CD4-positive, alpha-beta T cell treated with Interleukin-17A for 1 hour (primary cell): ENCODE data around the gene CLASP1.
A peak's percentile ranks its signal among the peaks of the same experiment; 100 is the strongest.
"Not testable (repeated sequence)": the region's sequence is repeated elsewhere in the genome, so short reads cannot be mapped to it uniquely, and the experiment has no call there.

Experiments
- DNase-seq: peaks from one replicate; pipeline ENCODE4 v3.0.0-alpha.2; 2020

CLASP1 gene

DNA sequence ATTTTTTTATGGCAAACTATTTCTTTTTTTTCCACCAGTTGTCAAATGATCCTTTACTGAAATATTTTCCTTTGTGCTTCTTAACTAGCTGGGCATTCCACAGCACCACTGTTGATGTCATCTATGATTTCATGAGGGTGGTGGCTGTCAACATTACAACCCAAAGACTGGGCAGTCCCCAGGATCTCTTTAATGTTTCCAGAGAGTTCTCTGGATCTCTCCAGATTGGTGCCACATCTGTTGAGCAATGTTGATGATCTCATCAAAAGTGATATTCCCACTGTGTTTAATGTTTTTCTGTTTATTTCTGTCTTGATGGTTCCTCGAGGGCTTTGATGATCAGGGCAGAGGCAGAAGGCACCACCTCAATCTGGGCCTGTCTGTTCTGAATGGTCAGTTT is 9.1 kb upstream of the CLASP1 start:
- not testable (repeated sequence) for DNase-seq

GRCh38 chr2:121653035-121653434 is 3.8 kb upstream of the CLASP1 start:
- no peak for DNase-seq

DNA sequence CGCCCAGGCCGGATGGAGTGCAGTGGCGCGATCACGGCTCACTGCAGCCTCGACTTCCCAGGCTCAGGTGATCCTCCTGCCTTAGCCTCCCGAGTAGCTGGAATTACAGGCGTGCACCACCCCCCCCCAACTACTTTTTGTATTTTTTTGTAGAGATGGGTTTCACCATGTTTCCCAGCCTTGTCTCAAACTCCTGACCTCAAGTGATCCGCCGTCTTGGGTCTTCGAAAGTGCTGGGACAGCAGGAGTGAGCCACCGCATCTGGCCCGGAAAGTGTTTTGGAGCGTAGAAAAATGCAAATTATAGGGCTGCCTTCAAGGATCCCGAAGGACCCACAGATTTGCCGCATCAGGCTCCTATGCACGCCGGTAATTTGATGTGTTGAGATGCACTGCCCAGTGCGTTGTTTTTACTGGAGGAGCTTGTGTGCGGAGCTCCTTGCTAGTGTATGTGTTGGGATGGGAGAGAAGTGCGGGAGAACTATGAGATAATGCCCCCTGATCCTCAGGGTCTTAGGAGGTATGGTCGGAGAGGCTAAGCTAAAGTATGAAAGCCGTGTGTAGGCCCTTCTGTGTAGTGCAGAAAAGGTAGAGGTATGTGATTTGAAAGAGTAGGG is 1.2 kb upstream of the CLASP1 start:
- DNase-seq: no peak

DNA sequence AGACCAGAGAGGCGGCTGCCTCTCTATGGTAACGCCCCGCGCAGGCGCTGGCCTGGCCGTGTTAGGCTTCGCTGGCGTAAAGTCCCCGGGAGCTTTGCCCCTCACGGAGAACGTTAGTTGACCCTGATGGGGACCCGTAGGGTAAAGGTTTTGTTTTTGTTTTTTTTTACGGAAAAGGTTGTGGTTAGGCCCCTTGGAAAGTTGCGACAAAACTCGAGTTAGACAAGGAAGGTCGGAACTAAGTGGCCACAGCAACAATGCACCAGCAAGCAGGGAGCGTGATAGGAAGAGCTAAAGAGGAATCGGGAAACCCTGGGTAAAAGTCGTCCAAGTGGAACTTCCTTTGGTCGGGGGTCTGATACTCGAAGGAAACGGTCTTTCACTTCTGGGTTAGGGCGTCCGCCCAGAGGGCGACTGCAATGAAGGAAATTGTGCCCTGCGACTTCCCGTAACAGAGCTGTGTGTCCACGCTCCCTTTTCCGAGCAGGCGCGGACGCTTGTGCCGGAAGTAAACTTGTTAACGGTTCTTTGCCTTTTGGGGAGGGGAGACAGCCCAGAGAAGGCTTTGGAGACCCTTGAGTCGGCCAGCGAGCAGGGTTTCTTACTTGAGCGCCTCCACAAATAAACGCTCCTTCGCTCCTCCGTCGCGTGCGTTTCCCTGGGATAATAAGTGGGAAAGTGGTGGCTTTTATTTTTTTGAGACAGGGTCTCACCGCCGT is 493 bp upstream of the CLASP1 start:
- peak; percentile 98 for DNase-seq

DNA sequence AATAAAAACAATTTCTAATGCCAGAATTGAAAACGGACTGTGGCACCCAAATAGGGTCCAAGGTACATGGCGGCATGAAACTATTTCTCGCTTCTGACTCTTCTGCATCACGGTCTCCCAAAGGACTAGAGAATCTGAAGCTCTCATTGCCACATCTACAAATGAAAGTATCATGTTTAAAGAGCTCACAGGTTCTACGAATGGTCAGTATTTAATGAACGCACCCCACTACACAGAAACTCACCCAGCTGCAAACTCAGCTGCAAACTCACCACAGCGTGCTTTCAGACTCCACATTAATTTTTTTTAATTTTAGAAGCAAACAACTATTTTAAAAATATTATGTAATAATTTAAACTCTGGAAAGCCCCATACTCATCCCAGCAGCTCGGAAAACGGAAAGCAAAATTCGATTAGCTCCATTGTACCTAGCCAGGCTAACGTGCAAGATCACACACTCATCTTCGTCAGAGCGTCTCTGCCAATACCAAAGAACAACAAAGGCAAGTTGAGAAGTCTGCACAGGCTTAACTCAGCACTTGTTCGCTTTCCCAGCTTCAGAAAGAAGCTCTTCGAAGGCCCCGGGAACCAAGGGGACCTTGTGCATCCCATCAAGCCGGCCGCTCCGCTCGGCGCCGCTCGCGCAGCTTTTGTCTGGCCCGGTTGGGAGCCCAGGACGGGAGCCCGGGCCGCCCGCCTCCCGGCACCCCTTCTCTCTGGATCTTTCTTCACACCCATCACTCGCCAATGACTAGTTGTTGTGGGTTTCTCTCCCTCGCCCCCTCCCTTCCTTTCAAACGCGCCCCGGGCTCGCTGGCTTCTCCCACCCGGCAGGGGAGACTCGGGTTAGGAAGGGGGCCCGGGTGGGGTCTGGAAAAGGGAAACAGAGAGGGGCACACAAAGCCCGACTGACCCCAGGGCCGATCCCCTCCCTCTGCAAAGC is 785 bp downstream of the CLASP1 start:
- DNase-seq: peak; percentile 66

- no peak for DNase-seq
Measured at GRCh38 chr2:121647396-121647795, 1.9 kb downstream of the CLASP1 start.

DNA sequence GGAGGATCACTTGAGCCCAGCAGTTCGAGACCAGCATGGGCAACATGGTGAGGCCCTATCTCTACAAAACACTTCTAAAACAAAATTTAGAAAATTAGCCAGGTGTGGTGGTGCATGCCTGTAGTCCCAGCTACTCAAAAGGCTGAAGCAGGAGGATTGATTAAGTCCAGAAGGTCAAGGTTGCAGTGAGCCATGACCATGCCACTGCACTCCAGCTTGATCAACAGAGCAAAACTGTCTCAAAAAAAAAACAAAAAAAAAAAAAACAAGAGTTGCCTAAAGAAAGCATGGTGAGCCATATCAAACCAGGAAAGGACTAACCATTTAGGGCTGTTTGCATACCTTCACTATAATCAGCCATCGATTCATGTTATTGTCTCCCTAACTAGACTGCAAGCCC is 4.5 kb downstream of the CLASP1 start:
- no peak for DNase-seq

GRCh38 chr2:121643877-121644276 is 5.4 kb downstream of the CLASP1 start:
- no peak for DNase-seq

- no peak for DNase-seq
Measured at GRCh38 chr2:121640380-121641316, 8.6 kb downstream of the CLASP1 start.

GRCh38 chr2:121639846-121640245 is 9.4 kb downstream of the CLASP1 start:
- DNase-seq: not testable (repeated sequence)

DNA sequence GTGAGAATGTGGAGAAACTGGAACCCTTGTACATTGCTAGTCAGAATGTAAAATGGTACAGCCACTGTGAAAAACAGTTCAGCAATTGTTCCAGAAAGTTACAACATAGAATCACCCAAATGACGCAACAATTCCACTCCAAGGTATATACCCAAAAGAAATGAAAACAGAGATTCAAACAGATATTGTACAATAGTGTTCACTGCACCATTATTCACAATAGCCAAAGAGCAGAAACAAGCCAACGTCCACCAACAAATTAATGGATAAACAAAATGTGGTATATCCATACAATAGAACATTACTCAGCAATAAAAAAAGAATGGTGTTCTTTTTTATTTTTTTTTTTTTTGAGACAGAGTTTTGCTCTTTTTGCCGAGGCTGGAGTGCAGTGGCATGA is 10.9 kb downstream of the CLASP1 start:
- DNase-seq: no peak

GRCh38 chr2:121635371-121635770 is 13.9 kb downstream of the CLASP1 start:
- no peak for DNase-seq

GRCh38 chr2:121634354-121635307 is 14.6 kb downstream of the CLASP1 start:
- no peak for DNase-seq

DNA sequence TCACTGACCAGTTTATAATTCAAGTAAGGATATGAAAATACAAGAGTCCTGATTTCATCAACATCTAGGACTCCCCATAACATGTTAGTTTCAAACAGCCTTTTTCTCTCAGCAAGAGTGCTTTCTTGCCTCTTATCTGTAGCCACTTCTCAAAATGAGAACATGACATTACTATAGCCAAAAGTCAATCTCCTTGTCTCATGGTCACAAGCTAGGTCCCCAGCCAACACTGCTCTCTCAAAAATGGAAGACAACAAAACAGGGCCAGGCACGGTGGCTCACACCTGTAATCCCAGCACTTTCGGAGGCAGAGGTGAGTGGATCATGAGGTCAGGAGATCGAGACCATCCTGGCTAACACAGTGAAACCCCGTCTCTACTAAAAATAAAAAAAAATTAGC is 15.8 kb downstream of the CLASP1 start:
- DNase-seq: no peak

DNA sequence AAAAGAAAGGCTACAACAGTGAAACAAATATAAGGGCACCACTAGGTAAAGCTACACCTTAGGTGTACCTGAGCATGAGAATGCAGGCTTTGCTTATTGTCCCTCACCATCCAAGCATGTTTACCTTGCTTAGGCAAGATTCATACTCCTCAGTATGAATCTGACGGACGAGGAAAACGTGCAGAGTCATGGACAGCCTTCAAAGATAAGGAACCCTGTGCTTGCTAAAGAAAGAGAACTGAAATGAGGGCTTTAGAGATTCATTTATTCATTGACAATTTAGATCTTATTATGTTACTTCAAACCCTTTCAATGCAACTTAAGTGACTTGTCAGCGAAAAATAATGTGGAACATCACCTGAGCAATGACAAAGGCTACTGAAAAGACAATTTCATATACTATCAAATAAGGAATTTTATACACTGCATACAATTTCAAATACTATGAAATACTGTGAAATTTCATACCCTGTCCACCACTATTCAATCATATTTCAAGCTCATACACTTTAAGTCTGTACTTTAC is 21.7 kb downstream of the CLASP1 start:
- no peak for DNase-seq

DNA sequence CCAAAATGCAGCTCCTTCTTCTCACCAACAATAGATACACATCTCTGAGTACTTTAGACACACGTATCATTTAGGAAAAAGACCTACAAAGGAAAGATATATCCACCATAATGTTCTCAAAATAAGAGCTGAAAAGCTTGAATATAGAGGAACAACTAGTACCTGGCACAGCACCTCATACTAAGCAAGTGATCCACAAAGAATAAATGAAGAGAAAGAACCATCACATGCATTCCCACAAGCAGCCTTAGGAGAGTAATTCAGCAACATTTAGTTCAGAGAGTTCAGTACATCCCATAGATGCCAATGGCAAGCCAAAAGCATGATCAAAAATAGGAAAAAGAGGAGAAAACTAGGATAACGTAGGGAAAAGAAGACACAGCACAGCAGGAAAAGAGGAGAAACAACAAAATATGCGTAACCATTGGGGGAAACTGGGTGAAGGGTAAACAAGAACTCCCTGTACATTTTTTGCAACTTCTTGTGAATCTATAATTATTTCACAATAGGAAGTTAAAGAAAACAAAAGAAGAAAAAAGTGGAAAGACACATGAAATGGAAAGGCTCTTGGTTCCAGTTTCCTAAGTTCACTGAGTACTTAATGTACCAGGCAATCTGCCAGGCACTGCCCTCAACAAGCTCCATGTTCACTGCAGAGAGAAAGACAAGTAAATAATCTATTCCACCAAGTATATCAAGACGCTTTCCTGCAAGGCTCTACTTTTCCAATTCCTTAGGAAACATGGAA is 22.3 kb downstream of the CLASP1 start:
- no peak for DNase-seq

DNA sequence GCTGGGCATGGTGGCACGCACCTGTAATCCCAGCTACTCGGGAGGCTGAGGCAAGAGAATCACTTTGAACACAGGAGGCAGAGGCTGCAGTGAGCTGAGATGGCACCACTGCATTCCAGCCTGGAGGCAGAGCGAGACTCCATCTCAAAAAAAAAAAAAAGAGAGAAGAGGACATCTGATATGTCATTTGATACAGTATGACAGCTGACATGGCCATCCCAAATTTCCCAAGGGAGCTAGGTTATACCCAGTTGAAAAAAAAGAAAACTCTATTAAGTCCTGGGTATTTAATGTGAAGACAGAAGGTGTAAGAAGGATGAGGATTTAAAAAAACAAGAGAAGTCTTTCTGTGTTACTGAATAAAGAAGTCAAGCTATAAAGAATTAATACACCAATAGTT is 23.3 kb downstream of the CLASP1 start:
- no peak for DNase-seq

DNA sequence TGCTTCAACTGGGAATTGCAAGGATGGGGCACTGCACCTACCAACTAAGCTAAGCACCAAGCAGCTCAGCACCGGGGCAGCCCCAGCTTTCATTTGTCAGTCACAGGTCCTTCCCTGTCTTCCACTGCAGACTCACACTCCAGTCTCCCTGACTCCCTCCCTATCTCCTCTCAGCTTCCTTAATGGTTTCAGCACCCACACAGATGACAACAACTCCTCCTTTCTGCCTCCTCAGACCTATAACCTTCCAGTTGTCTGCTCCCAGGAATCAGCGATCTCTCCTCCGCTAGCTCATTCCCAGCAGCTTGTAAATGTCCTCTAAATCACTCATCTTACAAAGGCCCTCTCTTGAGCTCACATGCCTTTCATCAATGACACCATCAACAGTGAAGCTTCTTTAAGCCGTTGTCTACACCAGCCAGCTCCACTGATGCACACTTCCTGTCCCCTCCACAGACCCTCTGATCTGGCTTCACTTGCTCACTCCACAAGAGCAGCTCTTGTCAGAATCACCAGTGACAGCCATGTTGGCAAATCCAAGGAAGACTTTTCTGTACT is 32.1 kb downstream of the CLASP1 start:
- DNase-seq: no peak

GRCh38 chr2:121613774-121614173 is 35.5 kb downstream of the CLASP1 start:
- DNase-seq: no peak

- no peak for DNase-seq
Measured at GRCh38 chr2:121613152-121613551, 36.1 kb downstream of the CLASP1 start.
